ENCODE measurements around the gene WWC1. TPM values are rescaled to one million over a fixed set of nuclear protein-coding genes. Genes with fewer than 3 reads are reported as not detected.
A peak's percentile ranks its signal among the peaks of the same experiment; 100 is the strongest.

WWC1 gene
- total and polyA plus RNA-seq, 4 donors = 48.4 to 77.0 (median 56.2) TPM

DNA sequence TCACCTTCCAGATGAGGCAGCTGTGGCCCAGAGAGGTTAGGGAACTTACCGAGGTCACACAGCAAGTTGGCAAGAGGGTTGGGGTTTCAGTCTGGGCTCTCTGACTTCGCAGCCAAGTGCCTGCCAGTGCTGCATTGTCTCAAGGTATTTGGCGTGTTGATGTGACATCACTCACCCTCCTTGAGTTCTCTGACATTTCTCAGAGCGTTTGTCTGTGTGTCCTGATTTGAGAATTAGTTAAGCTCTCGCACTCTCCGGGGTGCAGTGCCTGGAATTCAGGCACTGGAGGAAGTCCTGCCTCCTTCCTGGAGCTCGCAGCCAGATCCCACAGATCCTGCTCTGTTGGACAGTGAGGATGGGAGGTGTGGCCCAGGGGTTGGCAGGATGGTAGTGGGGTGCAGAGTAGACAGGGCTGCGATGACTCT, 25.7 kb downstream of the WWC1 start:
- H3K9ac ChIP-seq (ENCODE audit: insufficient read depth in 1 of 2, low read length in 2 of 2) = peak overlapping the region in 1 of 2 donors; percentile 44
- TF ChIP-seq, protein P1, sequence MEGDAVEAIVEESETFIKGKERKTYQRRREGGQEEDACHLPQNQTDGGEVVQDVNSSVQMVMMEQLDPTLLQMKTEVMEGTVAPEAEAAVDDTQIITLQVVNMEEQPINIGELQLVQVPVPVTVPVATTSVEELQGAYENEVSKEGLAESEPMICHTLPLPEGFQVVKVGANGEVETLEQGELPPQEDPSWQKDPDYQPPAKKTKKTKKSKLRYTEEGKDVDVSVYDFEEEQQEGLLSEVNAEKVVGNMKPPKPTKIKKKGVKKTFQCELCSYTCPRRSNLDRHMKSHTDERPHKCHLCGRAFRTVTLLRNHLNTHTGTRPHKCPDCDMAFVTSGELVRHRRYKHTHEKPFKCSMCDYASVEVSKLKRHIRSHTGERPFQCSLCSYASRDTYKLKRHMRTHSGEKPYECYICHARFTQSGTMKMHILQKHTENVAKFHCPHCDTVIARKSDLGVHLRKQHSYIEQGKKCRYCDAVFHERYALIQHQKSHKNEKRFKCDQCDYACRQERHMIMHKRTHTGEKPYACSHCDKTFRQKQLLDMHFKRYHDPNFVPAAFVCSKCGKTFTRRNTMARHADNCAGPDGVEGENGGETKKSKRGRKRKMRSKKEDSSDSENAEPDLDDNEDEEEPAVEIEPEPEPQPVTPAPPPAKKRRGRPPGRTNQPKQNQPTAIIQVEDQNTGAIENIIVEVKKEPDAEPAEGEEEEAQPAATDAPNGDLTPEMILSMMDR (IDR thresholded peaks at IDR 0.05; ENCODE audit: control extremely low read depth, extremely low read depth) = no peak
- ATAC-seq (ENCODE audit: insufficient read depth, low FRiP score) (no peak), DNase-seq (no peak)
- H3K9me3 ChIP-seq (ENCODE audit: control insufficient read depth in 4 of 4, insufficient read depth in 3 of 4, low read length in 3 of 4) = no peaks in the 10 kb centered on the region
- peaks cover 0 to 28% (median 15%) of the 10 kb centered on the region in 5 donors for H3K4me1 ChIP-seq (ENCODE audit: control insufficient read depth in 5 of 5, insufficient read depth in 5 of 5, low read length in 5 of 5)
- no peaks in the 10 kb centered on the region for H3K36me3 ChIP-seq (ENCODE audit: control insufficient read depth in 4 of 4, insufficient read depth in 4 of 4, low read length in 4 of 4)
- peak overlapping the region in 1 of 2 donors; percentile 57 for H3K27ac ChIP-seq (ENCODE audit: low read depth in 1 of 2, low read length in 1 of 2)
- WGBS, 2 donors = 57 to 75% methylated on average over 8 of the region's 8 CpGs
- no peaks in the 10 kb centered on the region for H3K27me3 ChIP-seq (ENCODE audit: control insufficient read depth in 3 of 3, insufficient read depth in 3 of 3, low read length in 2 of 3)
- H3K4me3 ChIP-seq = no peak overlapping the region

DNA sequence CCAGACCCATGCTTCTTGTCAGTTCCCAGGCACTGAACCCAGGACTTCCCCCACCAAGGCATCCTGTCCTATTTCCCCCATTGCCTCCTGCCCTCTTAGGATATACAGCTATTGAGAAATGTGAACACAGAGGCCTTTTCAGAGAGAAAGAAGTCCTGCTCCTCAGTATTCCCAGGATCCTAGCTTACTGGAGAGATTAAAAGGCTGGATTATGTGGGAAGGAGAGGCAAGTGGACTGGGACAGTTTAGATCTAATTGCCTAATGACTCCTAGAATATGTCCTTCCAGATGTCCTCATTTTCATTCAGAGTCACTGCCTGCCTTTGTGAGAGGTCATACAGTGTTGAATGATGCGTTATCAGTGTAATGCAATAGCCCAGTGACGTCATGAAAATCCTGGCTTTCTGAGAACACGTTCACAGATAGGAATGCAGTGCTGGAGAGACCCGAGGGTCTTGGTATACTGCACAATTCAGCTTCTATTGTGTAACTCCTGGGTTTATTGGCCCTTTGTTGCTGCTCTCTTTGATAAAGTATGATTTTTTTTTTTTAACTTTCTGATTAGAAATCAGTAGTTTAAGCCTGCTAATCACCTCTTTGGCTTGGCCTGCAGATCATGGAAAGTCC, 26.2 kb downstream of the WWC1 start:
- peak; percentile 17 for ATAC-seq (ENCODE audit: insufficient read depth, low FRiP score)
- 26 to 58% methylated on average over 4 of the region's 4 CpGs for WGBS, 2 donors

DNA sequence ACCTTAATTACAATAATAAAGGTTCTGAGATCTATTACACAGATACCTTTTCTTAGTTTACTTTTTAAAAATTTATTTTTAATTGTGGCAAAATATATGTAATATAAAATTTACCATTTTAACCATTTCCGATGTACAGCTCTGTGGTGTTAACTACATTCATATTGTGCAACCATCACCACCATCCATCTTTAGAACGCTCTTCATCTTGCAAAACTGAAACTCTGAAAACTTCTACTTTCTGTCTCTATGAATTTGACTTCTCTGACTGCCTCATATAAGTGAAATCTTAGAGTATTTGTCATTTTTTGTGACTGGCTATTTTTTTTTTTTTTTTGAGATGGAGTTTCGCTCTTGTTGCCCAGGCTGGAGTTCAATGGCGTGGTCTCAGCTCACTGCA, 26.8 kb downstream of the WWC1 start:
- TF ChIP-seq, protein P1 (IDR thresholded peaks at IDR 0.05; ENCODE audit: control extremely low read depth, extremely low read depth) = no peak
- 79 to 82% methylated on average over 4 of the region's 4 CpGs for WGBS, 2 donors
- Histone ChIP-seq H3K36me3 (ENCODE audit: control insufficient read depth in 4 of 4, insufficient read depth in 4 of 4, low read length in 4 of 4) (no peaks in the 10 kb centered on the region), H3K9ac (ENCODE audit: insufficient read depth in 1 of 2, low read length in 2 of 2) (no peak overlapping the region), H3K9me3 (ENCODE audit: control insufficient read depth in 4 of 4, insufficient read depth in 3 of 4, low read length in 3 of 4) (no peaks in the 10 kb centered on the region), H3K4me3 (no peak overlapping the region), H3K27me3 (ENCODE audit: control insufficient read depth in 3 of 3, insufficient read depth in 3 of 3, low read length in 2 of 3) (no peaks in the 10 kb centered on the region), H3K27ac (ENCODE audit: low read depth in 1 of 2, low read length in 1 of 2) (no peak overlapping the region), H3K4me1 (ENCODE audit: control insufficient read depth in 5 of 5, insufficient read depth in 5 of 5, low read length in 5 of 5) (peaks cover 0 to 28% (median 15%) of the 10 kb centered on the region in 5 donors)
- ATAC-seq (ENCODE audit: insufficient read depth, low FRiP score) = no peak
- no peak for DNase-seq

More for the DNA sequence above, 26.2 kb downstream of the WWC1 start:
- Histone ChIP-seq H3K9ac (ENCODE audit: insufficient read depth in 1 of 2, low read length in 2 of 2) (peak overlapping the region in 1 of 2 donors; percentile 44), H3K9me3 (ENCODE audit: control insufficient read depth in 4 of 4, insufficient read depth in 3 of 4, low read length in 3 of 4) (no peaks in the 10 kb centered on the region), H3K27ac (ENCODE audit: low read depth in 1 of 2, low read length in 1 of 2) (peak overlapping the region in 1 of 2 donors; percentile 57), H3K4me1 (ENCODE audit: control insufficient read depth in 5 of 5, insufficient read depth in 5 of 5, low read length in 5 of 5) (peaks cover 0 to 28% (median 15%) of the 10 kb centered on the region in 5 donors), H3K27me3 (ENCODE audit: control insufficient read depth in 3 of 3, insufficient read depth in 3 of 3, low read length in 2 of 3) (no peaks in the 10 kb centered on the region), H3K36me3 (ENCODE audit: control insufficient read depth in 4 of 4, insufficient read depth in 4 of 4, low read length in 4 of 4) (no peaks in the 10 kb centered on the region), H3K4me3 (no peak overlapping the region)
- DNase-seq = peak; percentile 78 to 89 (median 87)
- TF ChIP-seq, protein P1 (IDR thresholded peaks at IDR 0.05; ENCODE audit: control extremely low read depth, extremely low read depth) = no peak
